Activated naive CD4-positive, alpha-beta T cell treated with anti-CD3 and anti-CD28 coated beads for 36 hours (primary cell): Measurements from ENCODE around the gene TBC1D22A. TPM values are rescaled to one million over a fixed set of nuclear protein-coding genes. Genes with fewer than 3 reads are reported as not detected.
A peak's percentile ranks its signal among the peaks of the same experiment; 100 is the strongest.

Source experiments
- CTCF ChIA-PET: fragments of 350-600 bp; sonication (Branson Sonifier 250); formaldehyde crosslinking; loops from one replicate; lab custom pipeline; 2021; ENCODE audit warnings: antibody characterized with exemption; lab: Charles Lee
- DNase-seq: peaks from one replicate; pipeline ENCODE4 v3.0.0-alpha.2; 2020
- H3K27ac Mint-ChIP-seq: one replicate; pipeline ENCODE4 v1.8.0; 2021; ENCODE audit warnings: mild to moderate bottlenecking, mixed read lengths
- H3K27me3 Mint-ChIP-seq: one replicate; pipeline ENCODE4 v1.8.0; 2021; ENCODE audit warnings: low read depth, mixed read lengths
- H3K36me3 Mint-ChIP-seq: one replicate; pipeline ENCODE4 v1.8.0; 2021; ENCODE audit warnings: low read depth, mixed read lengths
- H3K4me1 Mint-ChIP-seq: one replicate; pipeline ENCODE4 v1.8.0; 2021; ENCODE audit warnings: low read depth, mixed read lengths
- H3K4me3 Mint-ChIP-seq: one replicate; pipeline ENCODE4 v1.8.0; 2021; ENCODE audit warnings: mild to moderate bottlenecking, moderate library complexity, mixed read lengths
- H3K9me3 Mint-ChIP-seq: one replicate; pipeline ENCODE4 v1.8.0; 2021; ENCODE audit warnings: mixed read lengths
- intact Hi-C: fragments of 100-400 bp; cut with micrococcal nuclease; formaldehyde crosslinking; loops from one replicate; pipeline ENCODE4 v1.15.1; 2023
- total RNA-seq, 2 experiments: library from RNA; stranded (reverse); gene quantifications; one replicate each; pipeline ENCODE4 v1.2.3, GENCODE V29; 2021

The TBC1D22A gene
- total RNA-seq, 2 experiments from 2014 or later = 20.1 to 21.4 TPM

GRCh38 chr22:47129902-47130635 lies 367.6 kb downstream of the TBC1D22A start:
- H3K9me3 Mint-ChIP-seq = no peaks in the 10 kb centered on the region
- peak; percentile 63 for DNase-seq
- intact Hi-C loops = no loop called here
- H3K4me1 Mint-ChIP-seq = peaks cover 7% of the 10 kb centered on the region
- H3K27me3 Mint-ChIP-seq = no peaks in the 10 kb centered on the region
- peak overlapping the region; percentile 82 for H3K27ac Mint-ChIP-seq
- H3K4me3 Mint-ChIP-seq = peak overlapping the region; percentile 66
- peaks cover 2% of the 10 kb centered on the region for H3K36me3 Mint-ChIP-seq
- CTCF ChIA-PET = no interaction called here

GRCh38 chr22:47130883-47131631 lies 368.6 kb downstream of the TBC1D22A start:
- Mint-ChIP-seq H3K27me3 (no peaks in the 10 kb centered on the region), H3K36me3 (peaks cover 2% of the 10 kb centered on the region), H3K4me3 (no peak overlapping the region), H3K4me1 (peaks cover 7% of the 10 kb centered on the region), H3K9me3 (no peaks in the 10 kb centered on the region), H3K27ac (no peak overlapping the region)
- intact Hi-C loops = no loop called here
- CTCF ChIA-PET = no interaction called here
- no peak for DNase-seq

GRCh38 chr22:47131632-47132427 lies 369.4 kb downstream of the TBC1D22A start:
- no peaks in the 10 kb centered on the region for H3K27me3 Mint-ChIP-seq
- CTCF ChIA-PET = no interaction called here
- intact Hi-C loops = no loop called here

GRCh38 chr22:47132428-47132825 lies 370.0 kb downstream of the TBC1D22A start:
- intact Hi-C loops = no loop called here
- no peak for DNase-seq
- Mint-ChIP-seq H3K4me1 (peaks cover 5% of the 10 kb centered on the region), H3K27me3 (no peaks in the 10 kb centered on the region), H3K9me3 (no peaks in the 10 kb centered on the region), H3K36me3 (peaks cover 3% of the 10 kb centered on the region), H3K4me3 (no peak overlapping the region), H3K27ac (no peak overlapping the region)
- CTCF ChIA-PET = no interaction called here

More at GRCh38 chr22:47131632-47132427, 369.4 kb downstream of the TBC1D22A start:
- no peak overlapping the region for H3K4me3 Mint-ChIP-seq
- no peak overlapping the region for H3K27ac Mint-ChIP-seq
- peaks cover 6% of the 10 kb centered on the region for H3K4me1 Mint-ChIP-seq
- no peaks in the 10 kb centered on the region for H3K9me3 Mint-ChIP-seq
- H3K36me3 Mint-ChIP-seq = peaks cover 3% of the 10 kb centered on the region
- no peak for DNase-seq

- Mint-ChIP-seq H3K9me3 (no peaks in the 10 kb centered on the region), H3K4me3 (no peak overlapping the region), H3K4me1 (peaks cover 5% of the 10 kb centered on the region), H3K27me3 (no peaks in the 10 kb centered on the region), H3K27ac (no peak overlapping the region), H3K36me3 (peaks cover 3% of the 10 kb centered on the region)
- intact Hi-C loops = no loop called here
- CTCF ChIA-PET = interaction anchor here (0.6 kb wide), 1 partner anchor 81 kb away, joined by 3 read pairs; no protein-coding TSS in a partner anchor
- no peak for DNase-seq
These were observed 370.9 kb downstream of the TBC1D22A start for GRCh38 chr22:47133061-47133969.

- Mint-ChIP-seq H3K4me3 (no peak overlapping the region), H3K36me3 (peaks cover 3% of the 10 kb centered on the region), H3K9me3 (no peaks in the 10 kb centered on the region), H3K4me1 (peaks cover 3% of the 10 kb centered on the region), H3K27me3 (no peaks in the 10 kb centered on the region), H3K27ac (no peak overlapping the region)
- intact Hi-C loops = no loop called here
- no peak for DNase-seq
- CTCF ChIA-PET = no interaction called here
These were observed 371.8 kb downstream of the TBC1D22A start for GRCh38 chr22:47134222-47134621.

- no peak overlapping the region for H3K27ac Mint-ChIP-seq
- no peaks in the 10 kb centered on the region for H3K4me1 Mint-ChIP-seq
- H3K36me3 Mint-ChIP-seq = peaks cover 1% of the 10 kb centered on the region
- CTCF ChIA-PET = no interaction called here
- H3K4me3 Mint-ChIP-seq = no peak overlapping the region
- no peaks in the 10 kb centered on the region for H3K27me3 Mint-ChIP-seq
- H3K9me3 Mint-ChIP-seq = no peaks in the 10 kb centered on the region
- no peak for DNase-seq
- intact Hi-C loops = no loop called here
These were observed 372.9 kb downstream of the TBC1D22A start for GRCh38 chr22:47135338-47135737.

GRCh38 chr22:47136050-47136449 lies 373.6 kb downstream of the TBC1D22A start:
- H3K4me3 Mint-ChIP-seq = no peak overlapping the region
- no peaks in the 10 kb centered on the region for H3K9me3 Mint-ChIP-seq
- H3K27ac Mint-ChIP-seq = no peak overlapping the region
- no peaks in the 10 kb centered on the region for H3K27me3 Mint-ChIP-seq
- intact Hi-C loops = no loop called here
- DNase-seq = no peak
- peaks cover 1% of the 10 kb centered on the region for H3K36me3 Mint-ChIP-seq
- CTCF ChIA-PET = no interaction called here
- no peaks in the 10 kb centered on the region for H3K4me1 Mint-ChIP-seq

- H3K9me3 Mint-ChIP-seq = no peaks in the 10 kb centered on the region
- no peak overlapping the region for H3K27ac Mint-ChIP-seq
- DNase-seq = no peak
- no peak overlapping the region for H3K4me3 Mint-ChIP-seq
- intact Hi-C loops = no loop called here
- H3K27me3 Mint-ChIP-seq = no peaks in the 10 kb centered on the region
- H3K4me1 Mint-ChIP-seq = no peaks in the 10 kb centered on the region
- peaks cover 1% of the 10 kb centered on the region for H3K36me3 Mint-ChIP-seq
- CTCF ChIA-PET = no interaction called here
These were observed 374.2 kb downstream of the TBC1D22A start for GRCh38 chr22:47136671-47137070.

- DNase-seq = no peak
- H3K4me1 Mint-ChIP-seq = no peaks in the 10 kb centered on the region
- no peaks in the 10 kb centered on the region for H3K27me3 Mint-ChIP-seq
- intact Hi-C loops = no loop called here
- peaks cover 1% of the 10 kb centered on the region for H3K36me3 Mint-ChIP-seq
- no peak overlapping the region for H3K4me3 Mint-ChIP-seq
- no peak overlapping the region for H3K27ac Mint-ChIP-seq
- H3K9me3 Mint-ChIP-seq = no peaks in the 10 kb centered on the region
- CTCF ChIA-PET = interaction anchor here (0.5 kb wide), 1 partner anchor 92 kb away, joined by 3 read pairs; no protein-coding TSS in a partner anchor
These were observed 376.8 kb downstream of the TBC1D22A start for GRCh38 chr22:47139013-47139789.

- Mint-ChIP-seq H3K27me3 (no peaks in the 10 kb centered on the region), H3K4me3 (no peak overlapping the region)
- CTCF ChIA-PET = no interaction called here
These were observed 377.3 kb downstream of the TBC1D22A start for GRCh38 chr22:47139790-47140119.

More at GRCh38 chr22:47139790-47140119, 377.3 kb downstream of the TBC1D22A start:
- intact Hi-C loops = no loop called here
- DNase-seq = no peak
- Mint-ChIP-seq H3K36me3 (peaks cover 1% of the 10 kb centered on the region), H3K9me3 (no peaks in the 10 kb centered on the region), H3K27ac (no peak overlapping the region), H3K4me1 (no peaks in the 10 kb centered on the region)
